Measurements from ENCODE around the gene PSMG4.
"Not testable (repeated sequence)": the region's sequence is repeated elsewhere in the genome, so short reads cannot be mapped to it uniquely, and the experiment has no call there.

The PSMG4 gene

GRCh38 chr6:3230256-3230882 lies 28.4 kb upstream of the PSMG4 start:
- DNase-seq (ENCODE audit: low read depth), result no peak

- no peak for DNase-seq (ENCODE audit: low read depth)
Observed at GRCh38 chr6:3230900-3231246, 27.9 kb upstream of the PSMG4 start.

DNA sequence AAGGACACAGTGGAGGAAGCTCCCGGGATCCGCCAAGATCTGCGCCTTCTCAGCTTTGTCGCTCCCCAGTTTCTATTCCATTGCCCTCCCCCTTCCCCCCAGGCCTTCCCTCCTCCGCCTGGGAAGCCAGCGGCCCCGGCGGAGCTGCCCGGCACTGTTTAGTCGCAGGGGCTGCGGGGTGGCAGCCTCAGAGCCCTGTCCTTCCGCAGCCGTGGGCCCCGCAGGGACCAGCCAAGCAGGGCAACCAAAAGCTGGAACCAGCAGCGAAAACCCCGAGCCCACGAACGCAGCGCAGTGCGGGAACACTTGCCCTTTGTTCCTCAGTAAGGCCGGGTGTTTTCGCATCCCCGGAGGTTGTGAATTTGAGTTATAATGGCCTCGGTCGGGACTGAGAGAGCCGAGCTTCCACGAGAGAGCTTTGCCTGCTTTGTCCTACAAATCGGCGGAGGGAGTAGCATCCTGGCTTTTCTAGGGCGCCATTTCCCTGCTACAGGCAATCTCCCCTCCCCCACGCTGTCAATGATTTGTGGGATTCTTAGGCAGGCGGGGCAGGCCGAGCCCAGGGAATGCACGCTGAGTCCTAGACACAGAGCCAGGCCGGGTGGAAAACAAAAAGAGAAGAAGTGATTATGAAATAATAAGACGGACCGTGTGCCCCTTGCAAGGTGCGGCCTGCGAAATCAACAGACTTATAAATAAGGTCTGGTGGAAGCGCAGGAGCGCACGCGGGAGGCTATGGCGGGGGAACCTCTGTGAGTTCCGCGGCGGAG lies 27.3 kb upstream of the PSMG4 start:
- no peak for DNase-seq (ENCODE audit: low read depth)

DNA sequence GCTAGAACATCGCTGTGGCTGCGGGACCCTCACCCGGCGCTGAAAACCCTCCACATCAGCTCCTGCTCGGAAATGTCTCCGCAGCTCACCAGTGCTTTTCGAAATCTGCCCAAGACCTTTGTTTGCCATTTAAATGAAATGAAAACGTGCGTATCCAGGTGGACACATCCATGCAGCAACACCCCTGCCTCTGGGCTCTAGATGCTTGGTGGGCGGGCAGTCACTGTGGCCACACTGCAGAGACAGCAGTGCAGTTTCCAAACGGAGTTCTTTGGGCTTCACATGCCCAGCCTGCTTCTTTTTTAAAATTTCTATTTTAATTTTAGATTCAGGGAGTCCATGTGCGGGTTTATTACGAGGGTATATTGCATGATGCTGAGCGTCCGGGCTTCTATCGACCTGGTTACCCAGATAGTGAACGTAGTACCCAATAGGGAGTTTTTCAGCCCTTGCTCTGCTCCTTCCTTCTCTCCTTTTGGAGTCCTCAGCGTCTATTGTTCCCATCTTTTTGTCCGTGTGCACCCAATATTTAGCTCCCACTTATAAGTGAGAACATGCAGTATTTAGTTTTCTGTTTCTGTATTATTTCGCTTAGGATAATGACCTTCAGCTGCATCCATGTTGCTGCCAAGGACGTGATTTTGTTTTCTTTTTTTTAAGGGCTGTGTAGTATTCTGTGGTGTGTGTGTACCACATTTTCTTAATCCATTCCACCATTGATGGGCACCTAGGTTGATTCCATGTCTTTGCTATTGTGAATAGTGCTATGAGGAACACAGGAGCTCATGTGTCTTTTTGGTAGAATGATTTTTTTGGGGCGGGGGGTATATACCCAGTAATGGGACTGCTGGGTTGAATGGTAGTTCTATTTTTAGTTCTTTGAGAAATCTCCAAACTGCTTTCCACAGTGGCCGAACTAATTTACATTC lies 26.5 kb upstream of the PSMG4 start:
- no peak for DNase-seq (ENCODE audit: low read depth)

- DNase-seq (ENCODE audit: low read depth), result no peak
Observed at GRCh38 chr6:3233321-3233720, 25.4 kb upstream of the PSMG4 start.

- no peak for DNase-seq (ENCODE audit: low read depth)
Observed at GRCh38 chr6:3233904-3234303, 24.8 kb upstream of the PSMG4 start.

GRCh38 chr6:3235486-3235885 lies 23.3 kb upstream of the PSMG4 start:
- no peak for DNase-seq (ENCODE audit: low read depth)

GRCh38 chr6:3236005-3236404 lies 22.7 kb upstream of the PSMG4 start:
- DNase-seq (ENCODE audit: low read depth), result no peak

DNA sequence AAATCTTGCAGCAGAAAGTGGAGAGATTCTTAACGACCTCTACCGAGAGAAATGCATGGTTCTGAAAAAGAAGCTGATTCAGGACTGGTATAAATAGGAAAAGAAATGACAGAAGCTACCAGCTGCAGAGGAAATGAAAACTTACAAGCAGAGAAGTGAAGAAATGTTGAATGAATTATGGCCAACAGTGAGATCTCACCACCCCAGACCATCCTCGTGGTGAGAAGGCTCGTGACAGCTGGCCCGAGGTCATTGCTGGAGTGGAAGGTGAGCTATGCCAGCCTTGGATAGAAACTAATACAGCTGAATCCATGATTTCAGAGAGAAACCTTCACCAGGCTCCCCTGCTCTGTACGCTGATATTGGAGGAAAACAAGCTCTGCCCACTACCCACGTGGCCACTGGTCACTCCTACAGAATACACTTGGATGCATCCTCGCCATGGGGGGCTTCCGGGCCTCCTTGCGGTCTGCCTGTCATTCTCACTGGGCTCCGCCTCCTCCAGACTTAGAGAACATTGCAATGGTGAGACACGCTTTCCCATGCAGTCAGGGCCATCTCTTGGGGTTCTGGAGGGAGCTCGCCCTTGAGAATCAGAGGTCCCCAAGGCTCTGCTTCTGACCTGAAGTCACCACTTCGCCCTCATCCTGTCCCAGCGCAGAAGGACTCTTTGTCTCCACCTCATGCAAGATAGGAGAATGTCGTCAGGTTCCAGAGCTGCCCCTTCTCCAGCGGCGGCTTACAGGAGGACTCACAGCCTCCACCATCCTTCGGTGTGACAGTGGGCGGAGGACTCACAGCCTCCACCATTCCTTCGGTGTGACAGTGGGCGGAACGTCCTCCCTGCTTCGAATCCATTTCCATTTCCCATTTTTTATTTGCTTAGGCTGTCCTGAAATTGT lies 20.7 kb upstream of the PSMG4 start:
- DNase-seq (ENCODE audit: low read depth), result no peak

DNA sequence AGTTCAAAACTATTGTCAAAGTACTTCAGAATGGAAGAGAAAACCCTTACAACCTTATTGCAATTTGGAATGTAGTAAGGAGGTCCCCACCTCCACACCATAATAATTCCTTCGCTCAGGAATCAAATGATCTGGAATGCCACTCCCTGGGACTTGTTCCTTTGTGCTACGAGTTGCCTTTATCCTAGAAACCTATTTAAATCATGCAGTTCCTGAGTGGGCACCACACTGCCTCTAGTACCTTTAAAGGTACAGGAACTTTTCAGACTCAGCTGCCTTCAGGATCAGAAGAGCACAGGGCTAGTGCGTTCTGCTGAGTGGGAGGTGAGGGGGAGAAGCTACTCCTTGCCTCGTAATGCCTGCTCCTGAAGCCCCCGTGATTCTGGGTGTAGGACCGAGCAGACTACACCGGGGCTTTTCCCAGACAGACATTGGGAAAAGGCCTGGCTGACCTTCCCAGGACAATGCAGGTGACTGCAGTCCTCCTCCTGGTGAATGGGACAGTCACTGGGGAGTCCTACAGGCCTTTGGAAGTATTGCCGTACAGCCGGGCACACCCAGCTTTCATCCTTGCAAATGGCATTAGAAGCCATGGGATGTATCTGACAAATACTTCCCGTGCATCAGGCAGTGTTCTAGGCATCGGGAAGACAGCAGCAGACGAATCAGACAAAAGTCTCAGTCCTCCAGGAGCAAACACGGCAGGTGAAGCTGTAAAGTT lies 19.5 kb upstream of the PSMG4 start:
- DNase-seq (ENCODE audit: low read depth), result no peak

- DNase-seq (ENCODE audit: low read depth), result no peak
Observed at GRCh38 chr6:3240595-3240994, 18.2 kb upstream of the PSMG4 start.

DNA sequence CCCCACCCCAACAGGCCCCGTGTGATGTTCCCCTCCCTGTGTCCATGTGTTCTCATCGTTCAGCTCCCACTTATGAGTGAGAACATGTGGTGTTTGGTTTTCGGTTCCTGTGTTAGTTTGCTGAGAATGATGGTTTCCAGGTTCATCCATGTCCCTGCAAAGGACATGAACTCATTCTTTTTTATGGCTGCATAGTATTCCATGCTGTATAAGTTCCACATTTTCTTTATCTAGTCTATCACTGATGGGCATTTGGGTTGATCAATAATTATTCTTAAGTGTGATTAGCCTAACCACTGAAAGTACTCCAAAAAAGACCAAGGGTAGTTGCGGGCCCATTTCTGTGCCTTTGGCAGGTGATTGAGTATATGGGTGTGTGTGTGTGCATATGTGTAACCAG lies 17.0 kb upstream of the PSMG4 start:
- not testable (repeated sequence) for DNase-seq (ENCODE audit: low read depth)

GRCh38 chr6:3242768-3243167 lies 16.0 kb upstream of the PSMG4 start:
- no peak for DNase-seq (ENCODE audit: low read depth)

DNA sequence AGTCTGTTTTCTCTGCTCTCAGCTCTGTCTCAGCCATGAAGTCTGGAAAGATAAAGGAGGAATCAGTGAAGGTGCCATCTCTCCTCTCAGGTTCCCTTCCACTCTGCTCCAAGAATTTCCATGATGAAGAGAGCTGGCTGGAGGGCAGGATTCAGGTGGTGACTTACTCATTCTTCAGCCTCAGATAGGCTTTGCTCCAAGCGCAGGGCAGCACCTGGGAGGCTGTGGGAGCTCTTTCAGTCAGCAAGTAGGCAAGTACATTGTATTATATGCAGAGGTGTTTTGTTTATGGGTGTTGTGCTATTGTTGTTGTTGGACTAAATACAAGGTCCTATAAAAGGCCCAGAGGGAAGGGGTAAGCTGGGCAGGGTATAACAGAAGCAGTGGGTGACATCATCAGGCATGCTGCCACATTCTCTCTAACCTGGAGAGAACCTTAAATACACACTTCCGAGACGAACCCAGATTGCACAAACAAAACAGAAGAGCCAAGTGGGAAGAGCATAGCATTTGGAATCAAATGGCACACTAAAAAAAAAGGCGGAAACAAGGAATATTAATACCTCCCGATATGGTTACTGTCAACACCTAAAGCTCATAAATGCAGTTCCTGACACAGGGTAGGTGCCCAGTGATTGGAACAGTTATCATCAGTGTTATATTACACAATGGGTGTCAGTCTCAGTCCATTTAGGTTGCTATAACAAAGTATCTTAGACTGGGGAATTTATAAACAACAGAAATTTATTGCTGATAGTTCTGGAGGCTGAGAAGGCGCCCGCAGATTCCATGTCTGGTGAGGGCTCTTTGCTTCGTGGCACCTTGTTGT lies 14.5 kb upstream of the PSMG4 start:
- DNase-seq (ENCODE audit: low read depth), result no peak

GRCh38 chr6:3244832-3245161 lies 13.9 kb upstream of the PSMG4 start:
- not testable (repeated sequence) for DNase-seq (ENCODE audit: low read depth)

- DNase-seq (ENCODE audit: low read depth), result no peak
Observed at GRCh38 chr6:3245216-3245615, 13.5 kb upstream of the PSMG4 start.

DNA sequence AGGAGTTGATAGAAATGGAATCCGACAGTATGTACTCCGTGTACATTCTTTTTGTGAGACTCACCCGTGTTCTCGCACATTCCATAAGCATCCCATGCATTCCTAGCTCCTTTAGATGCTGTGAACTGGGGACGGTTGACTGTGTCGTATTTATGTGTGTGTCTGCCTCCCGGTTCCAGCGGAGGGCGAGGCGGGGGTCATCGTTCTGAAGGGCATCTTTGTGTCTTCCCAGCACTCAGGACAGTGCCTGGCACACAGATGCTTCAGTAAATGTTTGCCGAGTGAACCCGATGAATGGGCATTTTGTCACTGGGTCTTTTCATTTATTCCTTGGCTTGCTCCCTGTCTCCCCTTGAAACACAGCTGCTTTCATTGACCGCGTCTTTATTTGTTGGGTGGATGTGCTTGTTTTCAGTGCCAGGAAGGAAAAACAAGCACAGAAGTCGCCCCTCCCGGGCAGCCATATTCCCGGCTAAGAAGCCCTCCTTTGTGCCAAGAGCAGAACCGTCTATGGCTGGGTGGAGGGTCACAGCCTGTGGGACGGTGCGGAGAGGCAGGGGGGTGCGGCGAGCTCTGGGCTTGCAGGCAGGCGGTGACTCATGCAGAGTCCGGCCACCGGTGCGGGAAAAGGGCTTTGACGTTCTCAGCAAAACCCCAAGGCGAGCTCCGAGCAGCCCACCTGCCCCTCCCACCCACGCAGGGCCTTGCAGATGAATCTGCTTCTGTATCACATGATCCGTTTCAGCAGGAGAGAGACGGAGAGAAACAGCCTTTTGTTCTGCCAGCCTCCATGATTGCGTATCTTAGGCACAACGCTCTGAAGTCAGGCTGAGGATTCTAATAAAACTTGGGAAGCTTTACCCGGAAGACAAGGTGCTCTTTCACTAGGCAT lies 11.2 kb upstream of the PSMG4 start:
- DNase-seq (ENCODE audit: low read depth), result no peak

GRCh38 chr6:3249821-3250220 lies 8.9 kb upstream of the PSMG4 start:
- no peak for DNase-seq (ENCODE audit: low read depth)

DNA sequence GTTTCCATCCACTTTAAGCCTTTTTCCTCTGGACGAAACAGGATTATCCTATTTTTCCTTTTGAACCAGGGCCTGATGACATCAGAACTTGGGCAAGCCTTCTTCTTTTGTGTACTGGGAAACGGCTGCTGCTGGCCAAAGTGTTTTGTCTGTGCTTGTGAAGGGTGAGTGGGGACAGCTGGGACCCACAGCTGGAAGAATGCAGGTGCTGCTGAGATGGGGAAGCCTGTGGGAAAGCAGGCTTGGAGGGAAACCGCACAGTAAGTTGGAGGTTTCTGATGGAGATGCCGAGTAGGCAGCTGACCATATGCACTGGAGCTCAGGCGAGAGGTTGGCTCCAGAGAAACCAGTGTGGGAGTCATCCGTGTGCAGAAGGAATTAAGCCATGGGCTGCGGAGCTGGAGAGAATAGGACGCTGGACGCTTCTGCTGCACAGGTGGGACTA lies 8.5 kb upstream of the PSMG4 start:
- DNase-seq (ENCODE audit: low read depth), result no peak
